ENCODE results near the gene ARHGEF33. TPM values are rescaled to one million over a fixed set of nuclear protein-coding genes. Genes with fewer than 3 reads are reported as not detected.

The ARHGEF33 gene
- polyA plus RNA-seq, 1 donor from 2014 or later, result 1.5 TPM

GRCh38 chr2:39015424-39015823 lies 125.7 kb downstream of the ARHGEF33 start:
- H3K9ac ChIP-seq (ENCODE audit: low read length), result no peak overlapping the region
- TF ChIP-seq RAD21 (conservative IDR thresholded peaks at IDR 0.05) (no peak), REST (IDR thresholded peaks at IDR 0.05; ENCODE audit: borderline replicate concordance) (no peak), MXI1 (conservative IDR thresholded peaks at IDR 0.05; ENCODE audit: poor library complexity, severe bottlenecking) (no peak)
- H4K20me1 ChIP-seq (ENCODE audit: insufficient read depth), result no peaks in the 10 kb centered on the region
- H3K4me3 ChIP-seq (ENCODE audit: low read length), result no peak overlapping the region
- H3K9me2 ChIP-seq (ENCODE audit: insufficient read depth, low read length), result no peaks in the 10 kb centered on the region
- H3K9me3 ChIP-seq (ENCODE audit: low read length), result no peaks in the 10 kb centered on the region
- H3K27me3 ChIP-seq (ENCODE audit: insufficient read depth, low read depth, low read length), result no peaks in the 10 kb centered on the region
- H3K79me2 ChIP-seq (replicated peaks; ENCODE audit: insufficient read depth, low read length), result no peaks in the 10 kb centered on the region
- H3K4me2 ChIP-seq (ENCODE audit: low read length), result no peak overlapping the region
- no peak overlapping the region for H3K27ac ChIP-seq (ENCODE audit: low read length)
- no peak overlapping the region for H2AFZ ChIP-seq (ENCODE audit: low read depth, low read length)
- H3F3A ChIP-seq (ENCODE audit: insufficient read depth, low read length, poor library complexity, severe bottlenecking), result no peaks in the 10 kb centered on the region
- peaks cover 11% of the 10 kb centered on the region for H3K36me3 ChIP-seq (ENCODE audit: insufficient read depth, low read length)

DNA sequence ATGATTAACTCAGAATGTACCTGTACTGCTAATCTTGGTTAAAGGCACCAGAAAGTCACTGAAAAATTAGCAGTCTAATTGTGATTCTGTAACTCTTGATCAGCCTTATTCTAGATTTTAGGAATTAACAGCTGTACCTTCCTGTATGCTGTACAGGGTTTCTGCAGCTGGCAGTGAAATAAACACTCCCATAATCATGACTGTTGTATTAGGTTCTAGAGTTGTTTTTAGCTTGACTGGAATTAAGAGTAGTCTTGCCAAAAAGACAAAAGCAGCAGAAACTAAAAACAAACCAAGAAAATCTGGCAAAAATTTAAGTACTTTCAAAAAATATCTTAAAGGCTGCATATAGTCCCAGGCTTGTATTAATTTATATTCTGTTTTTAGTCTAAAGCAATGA lies 127.7 kb downstream of the ARHGEF33 start:
- Histone ChIP-seq H3K27ac (ENCODE audit: low read length) (no peak overlapping the region), H3K4me3 (ENCODE audit: low read length) (no peak overlapping the region), H2AFZ (ENCODE audit: low read depth, low read length) (no peak overlapping the region), H3K9ac (ENCODE audit: low read length) (no peak overlapping the region), H3K9me3 (ENCODE audit: low read length) (no peaks in the 10 kb centered on the region), H3K36me3 (ENCODE audit: insufficient read depth, low read length) (peaks cover 11% of the 10 kb centered on the region), H3F3A (ENCODE audit: insufficient read depth, low read length, poor library complexity, severe bottlenecking) (no peaks in the 10 kb centered on the region), H3K4me2 (ENCODE audit: low read length) (no peak overlapping the region), H3K27me3 (ENCODE audit: insufficient read depth, low read depth, low read length) (no peaks in the 10 kb centered on the region), H4K20me1 (ENCODE audit: insufficient read depth) (no peaks in the 10 kb centered on the region), H3K79me2 (replicated peaks; ENCODE audit: insufficient read depth, low read length) (no peaks in the 10 kb centered on the region), H3K9me2 (ENCODE audit: insufficient read depth, low read length) (no peaks in the 10 kb centered on the region)
- TF ChIP-seq POLR2AphosphoS5 (IDR thresholded peaks at IDR 0.05), result no peak
- no peak for TF ChIP-seq EP300 (conservative IDR thresholded peaks at IDR 0.05; ENCODE audit: poor library complexity, severe bottlenecking)
- no peak for TF ChIP-seq TAF1 (IDR thresholded peaks at IDR 0.05; ENCODE audit: low read depth)
- TF ChIP-seq EZH2 (IDR thresholded peaks at IDR 0.05; ENCODE audit: borderline replicate concordance, insufficient read depth, low read length, poor library complexity, severe bottlenecking), result no peak
- no peak for TF ChIP-seq REST (IDR thresholded peaks at IDR 0.05; ENCODE audit: borderline replicate concordance)
- TF ChIP-seq CTCF (IDR thresholded peaks at IDR 0.05; ENCODE audit: poor library complexity, severe bottlenecking), result no peak
- TF ChIP-seq RAD21 (conservative IDR thresholded peaks at IDR 0.05), result no peak
- TF ChIP-seq MXI1 (conservative IDR thresholded peaks at IDR 0.05; ENCODE audit: poor library complexity, severe bottlenecking), result no peak
- TF ChIP-seq SMC3 (conservative IDR thresholded peaks at IDR 0.05; ENCODE audit: poor library complexity), result no peak
